Caki2 (cell line): ENCODE data around the gene EPHB1. TPM values are rescaled to one million over a fixed set of nuclear protein-coding genes. Genes with fewer than 3 reads are reported as not detected.

Source experiments
- DNase-seq: peaks from one replicate; pipeline ENCODE4 v3.0.0-alpha.2; 2015; ENCODE audit warnings: low read depth
- in situ Hi-C: cut with HindIII; loops from 2 replicates; pipeline ENCODE4 v1.10.0; 2016; ENCODE audit warnings: low sequenced_read_pairs, low pct_unique_long_range_greater_than_20kb, mixed read lengths
- total RNA-seq: library from RNA; depleted of rRNA; stranded (reverse); fragments of >200 nt; shearing (Covaris generic); gene quantifications from 2 replicates; pipeline ENCODE4 v1.2.3, GENCODE V29; 2014; ENCODE audit warnings: low replicate concordance

The EPHB1 gene
- total RNA-seq, 1 experiment from 2014 or later: 4.1 TPM

DNA sequence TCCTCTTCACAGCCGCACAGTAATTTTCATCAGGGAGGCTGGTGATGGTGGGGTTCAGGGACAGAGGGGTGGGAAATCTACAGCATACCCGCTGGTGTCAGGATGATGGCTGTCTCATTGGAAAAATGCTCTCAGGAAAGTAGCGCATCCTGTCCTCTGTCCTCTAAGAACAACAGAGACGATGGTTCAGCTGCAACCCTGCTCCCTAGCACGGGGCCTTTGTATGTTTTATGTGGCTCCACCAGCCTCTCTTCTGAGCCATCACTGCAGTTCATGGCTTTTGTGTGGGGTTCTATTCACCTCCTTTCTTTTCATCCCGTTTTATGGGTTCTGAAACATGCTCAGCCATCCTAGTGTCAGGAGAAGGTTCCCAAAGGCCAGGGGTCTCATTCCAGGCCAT is 68.9 kb downstream of the EPHB1 start:
- in situ Hi-C loops: no loop called here
- no peak for DNase-seq

DNA sequence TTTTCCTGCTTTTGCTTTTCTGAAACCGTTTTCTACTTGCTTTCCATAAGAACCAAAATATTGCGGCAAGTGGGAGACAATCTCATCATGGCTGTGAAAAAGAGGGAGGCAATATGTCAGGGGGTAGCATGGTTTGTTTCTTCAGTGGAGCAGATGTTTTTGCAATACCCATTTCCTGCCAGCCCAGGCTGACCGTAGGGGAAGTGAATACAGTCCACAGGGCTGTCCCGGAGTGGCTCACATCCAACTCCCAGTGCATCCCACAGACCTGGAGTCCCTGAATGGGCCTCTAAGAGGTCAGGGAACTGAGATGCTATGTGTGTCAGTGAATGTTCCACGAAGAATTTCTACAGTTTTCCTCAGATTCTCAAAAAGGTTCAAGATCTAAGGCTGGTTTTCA is 69.6 kb downstream of the EPHB1 start:
- no peak for DNase-seq
- in situ Hi-C loops: no loop called here

DNA sequence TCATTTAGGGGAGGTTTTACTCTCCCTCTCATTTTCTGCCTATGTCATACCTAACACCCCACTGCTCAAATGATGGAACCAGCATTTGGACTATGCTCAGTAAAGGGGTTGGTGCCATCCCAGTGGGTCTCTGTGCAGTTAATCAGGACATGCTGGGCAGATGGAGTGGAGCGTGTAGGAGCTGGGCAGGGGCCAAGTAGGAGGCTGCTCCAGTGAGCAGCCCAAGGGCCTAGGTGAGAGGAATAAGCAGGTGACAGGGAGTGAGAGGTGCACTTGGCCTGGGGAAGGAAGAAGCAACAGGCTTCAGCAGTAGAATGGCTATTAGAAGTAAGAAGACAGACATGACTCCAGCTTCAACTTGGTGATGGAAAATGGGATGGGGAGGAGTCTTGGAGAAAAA is 72.2 kb downstream of the EPHB1 start:
- no peak for DNase-seq
- in situ Hi-C loops: no loop called here

DNA sequence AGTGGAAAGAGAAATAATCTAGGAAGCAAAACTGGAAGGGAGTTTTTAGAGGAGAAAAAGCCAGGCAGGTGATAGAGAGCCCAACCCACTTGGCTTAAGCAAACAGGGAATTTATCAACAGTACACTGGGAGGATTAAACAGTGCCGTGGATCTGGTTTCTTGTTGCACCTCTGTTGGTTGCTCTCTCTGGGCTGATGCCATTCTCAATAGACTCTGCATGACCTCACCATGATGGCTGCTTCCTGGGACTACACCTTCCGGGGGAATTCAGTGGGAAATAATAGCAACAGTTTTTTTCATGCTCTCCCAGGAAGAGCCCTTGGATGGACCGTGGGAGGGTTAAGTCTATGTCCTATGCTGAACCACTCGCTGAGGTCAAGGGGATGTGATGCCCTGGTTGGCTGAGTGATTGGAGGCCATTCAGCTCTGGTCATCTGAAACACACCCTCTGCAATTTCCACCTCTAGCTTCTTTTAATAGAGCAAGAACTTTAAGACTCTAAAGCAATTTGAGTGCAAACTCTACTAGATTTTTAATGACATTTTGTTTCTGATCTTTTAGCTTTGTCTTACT is 74.2 kb downstream of the EPHB1 start:
- in situ Hi-C loops: no loop called here
- DNase-seq: no peak

DNA sequence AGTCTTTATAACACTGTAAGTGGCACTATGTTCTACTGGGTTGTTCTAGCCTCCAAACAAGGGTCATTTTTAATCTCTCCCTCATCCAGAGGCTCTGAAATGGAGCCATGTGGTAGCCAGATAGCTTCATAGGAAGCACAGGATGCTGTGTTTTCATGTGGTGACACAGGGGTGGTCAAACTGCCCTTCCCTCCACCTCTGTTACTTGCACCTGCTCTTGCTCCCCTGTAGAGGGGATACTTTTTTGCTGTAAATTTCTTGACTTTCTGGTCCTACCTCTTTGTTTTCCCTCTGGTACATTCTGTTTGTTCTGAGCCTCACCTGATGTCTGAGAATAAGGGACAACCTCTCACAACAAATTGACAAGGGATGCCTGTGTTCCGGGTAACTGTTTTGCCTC is 76.8 kb downstream of the EPHB1 start:
- in situ Hi-C loops: no loop called here
- DNase-seq: no peak

DNA sequence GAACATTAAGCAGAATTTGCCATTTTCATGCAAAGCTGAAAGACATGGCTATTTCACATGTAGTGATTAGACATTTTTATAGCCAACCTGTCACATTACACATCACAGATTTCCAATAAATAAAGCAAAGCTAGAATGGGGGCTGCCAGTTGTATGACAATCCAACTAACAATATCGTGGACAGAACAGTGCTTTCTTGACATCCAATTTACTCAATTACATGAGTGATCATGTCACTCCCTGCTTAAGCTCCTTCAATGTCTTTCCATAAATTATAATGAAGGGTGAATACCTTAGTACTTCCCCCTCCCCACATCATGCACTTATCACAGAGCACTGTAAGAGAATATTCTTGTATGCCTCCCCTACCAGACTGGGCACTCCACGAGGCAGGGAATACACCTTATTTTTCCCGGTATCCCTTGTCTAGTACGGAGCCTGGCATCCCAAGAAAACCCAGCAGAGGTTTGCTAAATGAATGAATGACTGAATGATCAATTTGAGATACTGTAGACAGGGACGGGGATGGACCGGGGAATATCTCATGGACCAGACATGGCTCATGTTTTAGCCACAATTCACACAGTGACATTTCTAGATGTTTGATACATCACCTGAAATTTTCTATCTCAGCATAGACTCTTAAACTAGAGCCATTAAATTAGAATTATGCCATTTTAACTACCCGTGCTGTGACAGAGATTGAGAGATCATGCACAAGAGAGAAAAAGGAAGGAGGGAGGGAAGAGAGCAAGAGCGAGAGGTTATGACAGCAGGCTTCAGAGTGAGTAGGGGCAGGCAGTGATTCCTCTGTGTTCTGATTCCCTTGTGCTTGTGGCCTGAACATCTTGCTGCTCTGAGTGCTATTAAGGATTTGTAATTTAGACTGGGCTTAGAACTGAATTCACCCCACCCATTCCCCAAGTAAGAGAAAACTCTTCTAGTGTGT is 77.7 kb downstream of the EPHB1 start:
- in situ Hi-C loops: no loop called here
- DNase-seq: no peak

DNA sequence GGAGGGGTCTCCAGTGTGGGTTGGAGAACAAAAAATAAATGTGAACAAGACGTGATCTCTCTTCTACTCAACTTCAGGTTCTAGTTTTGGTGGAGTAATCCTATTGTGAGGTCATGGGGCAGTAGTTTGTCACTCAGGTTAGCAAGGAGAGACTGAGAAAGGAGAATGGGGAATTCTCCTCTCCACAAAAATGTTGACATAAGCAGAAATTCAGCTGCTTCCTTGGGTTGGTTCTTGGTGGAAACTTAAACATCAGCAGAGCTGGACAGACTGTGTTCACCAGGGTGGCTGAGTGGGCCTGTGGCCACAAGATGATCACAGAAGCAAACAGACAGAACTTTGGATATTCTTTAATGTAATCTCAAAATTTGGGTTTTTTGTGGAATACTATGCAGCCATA is 78.7 kb downstream of the EPHB1 start:
- no peak for DNase-seq
- in situ Hi-C loops: no loop called here

DNA sequence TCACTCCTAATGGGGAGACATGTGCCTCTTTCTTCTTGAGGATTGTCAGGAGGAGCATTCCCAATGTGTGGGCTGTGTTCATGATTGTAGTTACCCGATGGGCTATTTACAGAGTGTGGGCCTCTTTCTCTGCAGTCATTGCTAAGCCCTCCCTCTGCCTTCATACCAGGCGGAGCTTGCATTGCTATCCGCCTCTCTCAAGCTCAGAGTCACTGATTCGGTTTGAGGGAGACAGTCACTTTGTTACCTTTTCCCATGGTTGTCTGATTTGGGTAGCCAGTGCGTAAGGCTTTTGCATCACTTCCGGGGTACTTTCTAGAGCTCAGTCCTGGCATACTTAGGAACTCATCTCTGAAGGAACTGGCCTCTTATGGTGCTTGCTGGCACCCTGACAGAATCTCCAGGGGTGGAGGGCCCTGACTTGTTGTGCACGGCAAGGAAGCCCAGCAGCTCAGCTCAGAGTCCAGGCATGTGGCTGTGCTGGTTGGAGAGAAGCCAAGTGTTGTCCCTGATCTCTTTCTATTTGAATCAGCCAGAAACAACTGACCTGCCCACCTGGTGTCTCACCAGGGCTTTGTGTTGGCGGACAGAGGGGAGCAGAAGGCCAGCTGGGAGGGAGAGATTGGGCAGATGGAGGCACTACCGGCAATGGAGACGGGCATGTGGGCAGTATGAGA is 79.8 kb downstream of the EPHB1 start:
- DNase-seq: no peak
- in situ Hi-C loops: no loop called here

DNA sequence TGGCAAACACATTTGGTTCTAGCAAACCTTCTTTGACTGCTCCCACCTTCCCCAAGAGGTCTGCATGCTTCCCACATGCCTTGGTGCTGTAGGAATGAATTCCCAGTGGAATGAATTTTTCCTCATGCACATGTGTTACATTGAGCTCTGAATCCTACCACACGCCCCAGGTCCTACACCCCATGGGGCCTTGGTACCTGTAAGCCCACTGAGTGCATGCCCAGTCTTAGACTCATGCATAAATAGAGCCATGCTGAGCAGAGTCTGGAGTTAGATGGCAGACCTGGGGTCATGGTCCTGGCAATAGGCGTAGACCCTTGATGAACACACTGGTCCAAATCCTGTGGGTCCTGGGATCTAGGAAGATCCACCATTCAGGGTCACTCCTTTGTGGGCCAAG is 81.8 kb downstream of the EPHB1 start:
- in situ Hi-C loops: no loop called here
- no peak for DNase-seq

DNA sequence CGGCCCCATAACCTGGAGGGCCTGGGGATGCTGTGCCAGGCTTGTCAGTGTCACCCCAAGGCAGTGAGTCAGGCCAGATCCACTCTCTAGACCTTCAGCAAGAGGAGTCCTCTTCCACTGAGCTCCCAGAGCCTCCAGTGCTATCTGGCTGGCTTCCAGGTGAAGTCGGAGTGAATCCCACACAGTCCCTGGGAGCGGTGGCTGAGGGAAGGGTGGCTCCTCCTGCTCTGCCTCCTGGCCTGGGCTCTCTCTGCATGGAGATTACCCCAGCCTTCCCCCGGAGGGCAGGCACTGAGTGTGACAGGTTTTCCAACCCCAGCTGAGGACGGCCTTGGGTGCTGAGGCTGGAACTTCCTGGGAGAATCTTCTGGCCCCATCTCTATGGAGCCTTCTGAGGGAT is 82.7 kb downstream of the EPHB1 start:
- DNase-seq: no peak
- in situ Hi-C loops: no loop called here

DNA sequence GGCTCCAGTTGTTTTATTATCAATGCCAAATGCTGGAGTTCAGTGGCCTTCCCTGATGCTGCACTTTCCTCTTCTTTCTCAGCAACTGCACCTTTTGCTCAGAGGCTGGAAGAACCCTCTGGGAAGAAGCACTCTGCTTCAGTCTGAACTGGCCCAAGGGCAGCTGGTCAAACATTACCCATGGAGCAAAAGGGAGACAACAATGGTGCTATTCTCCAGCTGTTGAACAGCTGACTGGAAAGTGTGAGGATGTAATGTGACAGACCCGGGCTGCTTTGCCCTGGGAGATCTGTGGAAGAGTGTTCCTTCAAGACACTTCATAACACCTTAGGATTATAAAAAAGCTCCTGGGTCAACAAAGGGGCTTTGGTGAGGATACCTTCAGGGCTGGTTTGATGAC is 84.9 kb downstream of the EPHB1 start:
- DNase-seq: no peak

DNA sequence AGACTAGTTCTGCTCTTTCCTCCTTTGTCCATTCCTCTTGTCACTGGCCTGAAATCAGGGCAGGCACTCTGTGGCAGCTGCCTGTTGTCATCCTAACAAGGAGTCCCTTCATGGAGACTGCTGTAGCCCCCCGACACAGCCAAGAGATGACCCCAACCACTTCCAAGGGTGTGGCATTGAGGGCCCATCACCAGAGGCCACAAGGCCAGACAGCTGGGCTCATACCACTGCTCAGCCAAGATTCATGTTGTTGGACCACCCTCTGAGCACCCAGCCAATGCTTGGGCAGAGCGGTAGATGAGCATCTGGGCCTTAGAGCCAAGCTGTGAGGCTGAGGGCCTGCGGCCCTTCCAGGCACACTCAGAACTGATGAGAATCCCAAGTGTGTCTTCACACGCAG is 85.4 kb downstream of the EPHB1 start:
- in situ Hi-C loops: no loop called here
- no peak for DNase-seq

More for the DNA sequence above, 84.9 kb downstream of the EPHB1 start:
- in situ Hi-C loops: no loop called here

DNA sequence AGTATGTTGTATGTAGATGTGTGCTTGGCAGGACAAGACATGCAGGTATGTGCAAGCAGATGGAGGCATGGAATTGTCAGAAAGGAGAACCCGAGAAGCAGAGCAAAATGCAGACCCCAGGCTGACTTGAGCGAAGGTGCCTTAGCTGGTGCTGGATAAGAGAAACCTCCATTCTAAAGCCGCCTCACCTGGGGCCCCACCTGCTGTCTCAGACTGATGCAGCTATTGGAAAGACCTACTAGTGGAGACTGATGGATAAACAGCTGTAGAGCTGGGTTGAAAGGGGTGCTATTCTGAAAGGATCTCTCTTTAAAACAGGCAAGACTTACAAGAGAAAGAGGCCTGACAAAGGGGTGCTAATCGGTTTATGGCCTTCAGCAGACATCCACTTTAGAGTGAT is 86.2 kb downstream of the EPHB1 start:
- DNase-seq: no peak

DNA sequence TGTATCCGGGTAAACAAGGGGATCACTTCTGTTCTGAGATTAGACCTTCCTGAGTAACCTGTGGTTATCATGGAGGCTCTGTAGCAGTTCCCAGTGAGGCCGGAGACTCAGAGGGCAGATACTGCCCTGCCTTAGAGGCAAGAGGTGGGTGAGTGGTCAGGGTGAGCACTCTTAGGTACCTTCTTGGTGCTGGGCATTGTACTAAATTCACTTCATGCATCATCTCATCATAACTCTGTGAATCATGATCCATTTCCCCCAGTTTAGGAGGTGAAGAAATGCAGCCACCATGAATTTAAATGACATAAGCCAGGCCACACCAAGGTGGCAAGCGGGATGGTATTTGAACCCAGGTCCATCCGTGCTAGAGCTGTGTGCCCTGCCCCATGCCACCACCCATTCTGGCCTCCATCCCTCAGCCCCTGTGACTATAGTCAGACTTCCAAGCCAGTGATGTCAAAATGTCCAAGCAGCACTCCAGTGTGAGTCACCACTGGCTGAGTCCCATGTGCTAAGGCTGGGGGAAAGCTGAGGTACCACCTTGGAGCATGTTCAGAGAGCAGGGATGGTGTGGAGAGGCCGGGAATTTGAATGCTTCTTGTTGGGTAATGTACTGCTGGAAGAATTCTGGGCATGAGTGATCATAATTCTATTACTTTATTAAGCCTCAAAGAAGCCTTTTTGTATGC is 88.8 kb downstream of the EPHB1 start:
- DNase-seq: peak; percentile 19
- in situ Hi-C loops: no loop called here

More for the DNA sequence above, 86.2 kb downstream of the EPHB1 start:
- in situ Hi-C loops: no loop called here

DNA sequence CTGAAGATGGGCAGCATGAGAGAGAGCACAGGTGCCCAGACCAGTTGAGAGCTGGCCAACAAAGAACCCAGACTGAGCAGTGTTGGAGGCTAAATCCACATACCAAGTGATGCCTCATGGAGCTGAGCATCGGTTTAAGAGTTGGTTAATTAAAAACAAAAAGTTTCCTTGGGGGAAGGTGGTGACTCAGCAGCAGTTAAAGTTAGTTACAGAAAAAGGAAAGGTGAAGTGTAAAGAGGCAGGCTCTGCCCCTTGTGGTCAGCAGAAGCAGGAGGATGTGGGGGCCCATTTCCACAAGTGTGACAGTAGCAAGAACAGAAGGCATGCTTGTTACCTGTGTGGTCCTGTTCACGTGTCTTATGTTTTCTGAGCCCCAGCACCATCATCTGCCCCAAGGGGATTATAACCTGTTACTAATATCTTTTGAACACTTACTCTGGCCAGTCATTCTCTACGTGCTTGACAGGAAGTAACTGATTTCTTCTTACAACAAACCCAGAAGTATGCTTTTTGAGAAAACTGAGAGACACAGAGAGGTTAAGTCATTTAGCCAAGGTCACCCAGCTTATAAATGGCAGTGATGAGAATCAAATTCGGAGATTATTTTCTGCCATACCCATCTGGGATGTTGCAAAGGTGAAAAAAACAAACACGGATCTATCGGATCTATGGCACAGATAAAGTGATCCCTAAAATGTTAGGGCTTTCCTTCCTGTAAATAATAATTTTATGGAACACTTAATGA is 91.0 kb downstream of the EPHB1 start:
- in situ Hi-C loops: no loop called here
- peak; percentile 91 for DNase-seq

DNA sequence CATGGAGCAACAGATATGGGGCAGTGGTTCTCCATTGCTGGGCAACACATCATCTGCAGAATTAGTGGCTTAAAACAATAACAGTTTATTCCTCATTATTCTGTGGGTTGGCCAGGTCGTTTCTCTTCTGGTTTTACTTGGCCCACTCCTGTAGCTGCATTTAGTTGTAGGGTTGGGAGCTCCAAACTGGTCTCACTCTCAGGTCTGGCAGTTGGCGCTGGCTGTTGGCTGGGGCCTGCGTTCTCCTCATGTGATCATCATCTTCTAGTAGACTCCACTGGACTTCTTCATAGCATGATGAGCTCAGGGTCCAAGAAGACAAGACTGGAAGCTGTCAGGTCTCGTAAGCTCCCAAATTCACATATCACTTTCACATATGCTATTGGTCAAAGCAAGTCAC is 91.9 kb downstream of the EPHB1 start:
- DNase-seq: no peak
- in situ Hi-C loops: no loop called here

DNA sequence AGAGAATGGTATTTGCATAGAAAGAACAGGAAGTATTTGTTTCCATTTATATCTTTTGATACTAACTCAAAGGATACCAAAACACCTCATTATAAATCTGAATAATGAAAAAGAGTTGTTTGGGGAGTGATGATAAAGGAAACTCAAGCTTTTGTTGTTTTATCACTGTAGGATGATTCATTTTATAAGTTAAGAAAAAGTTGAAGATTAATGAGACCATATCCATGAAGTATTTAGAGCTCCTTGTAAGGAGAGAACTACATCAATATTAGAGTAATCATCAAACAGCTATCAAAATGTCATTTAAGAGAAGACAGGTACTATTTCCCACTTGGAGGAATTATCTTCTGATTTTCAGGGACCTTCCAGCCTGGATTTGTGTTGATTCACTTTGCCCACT is 92.5 kb downstream of the EPHB1 start:
- in situ Hi-C loops: no loop called here
- DNase-seq: peak; percentile 27

DNA sequence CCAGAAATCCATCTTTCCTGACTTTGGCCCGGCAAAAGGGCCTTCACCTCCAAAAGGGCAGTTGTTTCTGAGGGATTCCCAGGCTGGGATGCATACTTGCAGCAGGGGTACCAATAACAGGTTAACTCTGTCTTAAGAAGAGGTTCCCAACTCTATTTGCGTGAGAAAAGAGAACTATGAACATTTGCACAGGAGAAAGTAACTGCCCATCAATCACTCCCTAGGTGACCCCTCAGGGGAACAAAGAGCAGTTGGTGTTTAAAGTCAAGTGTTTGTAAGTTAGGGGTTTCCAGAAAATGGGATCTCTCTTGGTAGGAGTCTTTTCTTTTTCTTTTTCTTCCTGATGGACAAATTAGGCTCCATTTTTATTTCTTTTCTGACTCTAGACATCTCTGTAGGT is 97.3 kb downstream of the EPHB1 start:
- in situ Hi-C loops: no loop called here
- DNase-seq: no peak
